Left renal cortex interstitium (tissue), 4 donors: ENCODE results near the gene INPP5A. TPM values are rescaled to one million over a fixed set of nuclear protein-coding genes. Genes with fewer than 3 reads are reported as not detected.

Source experiments
- DNase-seq, 4 donors: peaks; one replicate each; pipeline ENCODE4 v3.0.0-alpha.2; 2013; ENCODE audit warnings: low read depth in 4 of 4, low spot score in 2 of 4, missing footprints in 1 of 4
- polyA plus RNA-seq, 4 donors: library from polyadenylated mRNA; unstranded; fragments of 120-200 nt; gene quantifications; one replicate each; pipeline ENCODE4 v1.2.1, GENCODE V29; 2013; ENCODE audit not compliant: insufficient read length in 4 of 4

INPP5A gene
- polyA plus RNA-seq, 4 donors, result 27.8 to 39.8 (median 34.4) TPM

DNA sequence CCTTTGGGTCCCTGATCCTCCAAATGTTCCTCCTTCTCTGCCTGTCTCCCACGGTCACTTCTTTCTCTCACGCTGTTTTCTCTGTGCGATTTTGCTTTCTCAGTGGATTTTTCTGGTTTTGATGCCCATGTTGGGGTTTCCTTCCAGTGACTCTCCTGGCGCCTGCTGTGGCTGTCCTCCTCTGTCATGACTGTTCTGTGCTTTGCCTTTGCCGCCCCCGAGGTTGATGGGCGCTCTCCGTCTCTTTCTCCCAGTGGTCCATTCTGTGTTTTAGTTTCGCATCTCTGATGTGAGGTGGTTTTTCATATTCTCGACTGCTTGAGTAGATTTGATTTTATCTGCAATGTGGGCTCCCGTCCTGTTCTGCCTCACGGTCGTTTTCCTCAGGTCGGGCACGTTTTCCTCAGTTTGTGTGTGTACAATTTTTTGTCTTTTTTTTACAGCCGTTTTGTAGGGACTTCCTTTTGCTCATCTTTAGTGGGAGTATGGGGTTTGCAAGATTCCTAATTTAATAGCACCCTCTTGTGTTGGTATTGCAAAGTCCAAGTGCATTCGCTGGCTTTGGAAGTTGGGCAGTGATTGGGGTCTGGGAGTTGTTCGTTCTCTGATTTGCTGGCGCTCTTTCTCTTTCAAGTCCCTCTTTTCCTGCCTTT lies 100.0 kb downstream of the INPP5A start:
- peak in 3 of 4 donors; percentile 50 to 81 (median 62) for DNase-seq

DNA sequence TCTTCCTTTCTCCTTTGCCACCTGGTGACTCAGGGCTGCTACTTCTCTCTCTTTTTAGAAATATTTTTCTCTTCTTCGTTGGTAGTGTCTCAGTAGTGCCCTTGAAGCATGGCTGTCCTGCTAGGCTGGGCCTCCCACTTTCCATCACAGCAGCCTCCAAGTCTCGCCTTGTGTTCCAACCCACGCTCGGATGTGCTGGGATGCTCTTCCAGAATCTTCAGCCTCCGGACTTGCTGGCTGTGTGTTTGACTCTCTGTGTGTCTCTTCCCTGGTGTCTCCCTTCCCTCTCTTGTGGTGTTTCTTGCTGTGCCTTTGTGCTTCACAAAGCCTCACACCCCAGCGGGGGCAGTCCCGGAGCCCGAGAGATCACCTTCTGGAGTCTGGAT lies 100.5 kb downstream of the INPP5A start:
- DNase-seq, result no peak

DNA sequence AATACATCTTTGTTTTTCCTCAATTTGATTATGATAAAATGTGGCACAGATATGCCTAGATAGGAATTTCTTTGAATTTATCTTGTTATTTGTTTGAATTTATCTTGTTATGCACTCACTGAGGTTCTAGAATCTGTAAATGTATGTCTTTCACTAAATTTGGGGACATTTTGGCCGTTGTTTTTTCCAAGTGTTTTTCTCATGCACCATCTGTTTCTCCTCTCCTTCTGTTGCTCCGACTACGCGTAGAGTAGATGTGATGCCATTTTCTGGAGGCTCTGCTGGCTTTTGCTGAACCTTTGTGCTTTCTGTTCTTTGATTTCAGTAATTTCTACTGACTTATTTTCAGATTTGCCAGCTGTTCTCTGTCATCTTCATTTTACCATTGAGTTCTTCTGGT lies 101.9 kb downstream of the INPP5A start:
- no peak for DNase-seq

DNA sequence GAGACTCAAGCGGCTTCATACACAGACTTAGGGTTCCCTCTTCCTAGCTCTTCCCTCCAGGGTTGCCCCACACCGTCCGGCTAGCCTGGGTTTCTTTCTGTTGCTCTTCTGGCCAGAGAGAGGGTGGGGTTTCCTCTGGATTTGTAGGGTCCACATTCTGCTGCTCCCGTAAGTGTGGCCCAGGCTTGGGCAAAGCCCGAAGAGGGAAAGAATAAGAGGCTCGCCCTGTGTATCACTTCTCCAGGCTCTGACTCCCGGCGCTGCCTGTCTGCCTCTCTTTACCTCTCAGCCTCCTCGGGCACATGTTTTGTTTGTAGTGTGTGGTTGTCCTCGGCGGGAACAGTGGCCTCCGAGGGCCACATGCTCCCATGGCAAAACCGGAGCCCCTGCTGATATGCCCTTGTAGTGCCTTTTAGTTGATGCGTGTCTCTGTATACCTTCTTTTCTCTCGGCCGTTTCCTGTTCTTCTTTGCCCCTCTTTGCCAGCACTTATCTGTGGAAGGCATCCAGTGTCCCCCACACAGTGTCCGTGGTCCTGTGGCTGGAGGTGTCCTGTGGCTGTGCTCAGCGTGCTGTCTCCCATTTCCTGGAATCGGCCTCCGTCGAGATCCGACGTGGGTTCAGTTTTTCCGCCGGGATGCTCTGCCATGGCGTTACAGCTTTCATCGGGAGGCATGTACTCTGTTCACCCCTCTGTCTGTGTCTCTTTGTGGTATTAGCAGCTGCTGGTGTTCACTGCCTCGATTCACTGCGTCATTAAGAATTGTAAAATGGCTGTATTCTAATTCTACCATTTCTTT lies 102.9 kb downstream of the INPP5A start:
- no peak for DNase-seq

DNA sequence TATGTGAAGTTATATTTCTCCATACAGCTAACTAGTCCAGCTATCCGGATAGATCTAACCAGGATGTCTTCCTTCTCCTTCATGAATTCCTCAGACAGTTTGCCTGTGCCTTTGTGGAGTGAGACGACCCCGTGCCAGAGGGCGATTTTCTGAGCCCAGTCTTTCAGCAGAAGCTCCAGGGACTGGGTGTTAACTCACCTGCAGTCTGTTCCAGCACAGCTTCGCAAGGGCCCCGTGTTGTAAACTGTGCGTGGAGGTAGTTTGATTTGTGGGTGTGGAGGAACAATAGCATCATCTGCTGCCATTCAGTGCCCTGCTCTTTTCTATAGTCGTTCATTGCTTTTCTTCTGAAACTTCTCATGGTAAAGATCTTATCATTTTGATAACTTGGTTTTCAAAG lies 103.8 kb downstream of the INPP5A start:
- DNase-seq, result no peak

DNA sequence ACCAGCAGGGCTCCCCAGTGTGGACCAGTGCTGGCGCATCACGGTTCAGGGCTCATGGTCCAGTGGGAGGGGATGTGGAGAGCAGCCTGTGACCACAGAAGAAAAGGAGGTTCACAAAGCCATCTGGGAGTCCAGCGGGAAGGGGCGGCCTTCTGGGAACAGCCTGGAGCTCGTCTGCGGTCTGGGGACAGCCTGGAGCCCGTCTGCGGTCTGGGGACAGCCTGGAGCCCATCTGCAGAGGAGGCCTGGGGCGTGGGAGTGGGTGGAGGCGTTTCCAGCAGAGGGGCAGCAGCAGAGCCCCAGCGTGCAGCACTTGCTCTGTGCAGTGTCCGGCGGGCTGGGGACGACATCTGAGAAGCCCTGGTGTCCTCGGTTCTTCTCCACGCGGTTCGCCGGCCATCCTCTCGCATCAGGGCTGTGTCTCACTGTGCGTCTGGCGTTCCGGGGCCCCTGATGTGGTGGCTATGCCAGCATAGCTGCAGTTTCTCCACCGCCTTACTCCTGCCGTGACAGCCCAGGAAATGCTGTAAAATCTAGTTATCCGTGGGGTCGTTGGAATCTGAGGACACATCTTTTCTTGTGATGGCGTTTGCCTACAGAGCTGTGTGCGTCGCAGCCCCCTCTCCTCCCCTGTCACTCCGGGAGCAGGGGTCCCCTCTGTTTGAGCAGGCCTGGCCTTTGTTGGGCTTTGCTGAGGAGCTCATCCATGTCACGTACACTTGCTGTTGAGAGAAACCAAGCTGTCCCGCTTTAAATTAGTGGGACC lies 104.6 kb downstream of the INPP5A start:
- DNase-seq, result no peak

DNA sequence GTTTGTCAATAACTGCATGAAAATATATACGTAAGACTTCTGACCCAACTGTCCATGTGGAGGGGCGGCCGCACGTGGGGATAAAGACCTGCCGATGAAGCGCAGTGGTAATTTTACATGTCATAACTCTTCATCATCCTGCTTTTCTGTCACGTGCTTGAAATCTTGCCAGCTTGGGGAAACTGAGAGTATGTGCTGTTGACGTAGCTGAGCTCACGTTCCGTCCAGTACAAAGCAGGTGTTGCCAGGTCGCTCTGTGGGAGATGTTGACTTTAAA lies 105.1 kb downstream of the INPP5A start:
- DNase-seq, result no peak

DNA sequence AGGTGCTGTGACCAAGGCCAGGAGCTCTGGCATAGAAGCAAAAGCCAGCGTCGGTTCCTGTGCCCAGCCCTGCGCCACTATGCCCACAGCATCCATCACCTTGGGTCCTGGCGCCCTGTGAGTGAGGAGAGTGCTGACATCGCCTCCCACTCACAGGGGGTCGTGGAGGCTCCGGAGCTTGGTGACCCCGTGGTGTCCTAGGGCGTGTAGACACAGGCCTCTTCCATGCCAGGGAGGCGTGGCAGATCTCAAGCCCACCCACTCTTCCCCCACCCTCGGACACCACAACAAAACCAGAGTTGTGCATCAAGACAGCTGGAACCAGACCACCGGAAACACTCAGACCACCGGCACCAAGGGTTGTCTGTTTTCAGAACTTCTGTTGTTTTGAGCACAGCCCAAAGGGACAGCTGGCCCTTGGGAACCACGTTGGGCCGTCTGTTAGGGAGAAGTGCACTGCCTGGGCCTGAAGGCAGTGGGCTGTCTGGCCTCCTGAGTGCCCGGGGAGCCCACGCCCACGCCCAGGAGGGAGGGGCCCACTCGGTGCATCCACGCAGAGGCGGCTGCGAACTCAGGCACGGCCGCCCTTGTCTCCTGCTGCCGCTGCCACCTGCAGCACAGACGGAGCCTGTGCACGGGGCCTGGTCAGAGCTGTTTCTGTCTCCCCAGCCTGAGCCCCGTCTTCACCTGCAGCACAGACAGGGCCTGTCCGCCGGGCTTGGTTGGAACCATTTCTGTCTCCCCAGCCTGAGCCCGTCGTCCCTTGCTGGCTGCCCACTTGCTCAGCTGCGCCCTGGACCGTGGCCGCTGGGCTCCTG lies 106.3 kb downstream of the INPP5A start:
- no peak for DNase-seq

DNA sequence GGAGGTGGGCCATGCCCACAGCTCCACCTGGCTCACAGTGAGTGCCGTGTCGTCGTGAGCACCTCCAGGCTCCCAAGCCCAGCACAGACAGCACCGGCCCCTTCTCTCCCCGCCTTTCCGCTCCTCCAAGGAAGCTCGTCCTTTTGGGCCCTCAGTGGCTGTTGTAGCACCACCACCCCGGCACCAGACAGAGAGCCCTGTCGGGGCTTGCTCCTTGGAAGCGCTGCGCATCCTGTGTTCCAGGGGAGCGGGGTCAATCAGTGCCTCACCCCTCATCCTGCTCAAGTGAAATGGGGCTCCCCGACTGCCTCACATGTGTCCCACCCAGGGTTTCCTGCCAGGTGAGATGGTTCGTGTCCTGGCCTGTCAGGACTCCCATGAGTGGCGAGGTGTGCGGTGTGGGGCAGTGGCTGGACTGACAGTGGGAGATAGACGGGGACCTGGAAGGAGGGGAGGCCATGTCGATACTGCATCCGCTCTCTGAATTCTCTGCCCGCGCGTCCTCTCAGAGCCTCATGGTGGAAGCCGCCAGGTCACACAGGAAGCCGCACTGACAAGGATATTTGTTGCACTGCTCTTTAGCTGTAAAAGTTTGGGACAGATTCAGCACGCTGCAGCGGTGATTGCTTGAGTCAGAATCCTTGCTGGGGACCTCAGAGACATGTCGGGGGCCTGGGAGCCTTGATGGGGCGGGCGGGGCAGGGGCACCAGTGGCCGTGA lies 107.1 kb downstream of the INPP5A start:
- DNase-seq, result no peak

DNA sequence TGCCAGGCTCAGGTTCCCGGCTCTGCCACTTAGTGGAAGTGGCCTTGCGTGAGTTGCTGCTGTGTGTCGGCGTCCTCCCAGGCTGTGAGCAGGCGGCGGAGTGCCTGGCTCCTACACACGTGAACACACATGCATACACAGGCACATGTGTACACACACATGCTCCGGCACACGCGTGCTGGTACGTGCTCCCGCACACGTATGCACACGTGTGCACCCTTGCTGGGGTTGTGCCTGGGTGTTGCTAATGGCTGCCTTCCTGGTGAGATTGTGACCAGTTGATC lies 107.6 kb downstream of the INPP5A start:
- no peak for DNase-seq

DNA sequence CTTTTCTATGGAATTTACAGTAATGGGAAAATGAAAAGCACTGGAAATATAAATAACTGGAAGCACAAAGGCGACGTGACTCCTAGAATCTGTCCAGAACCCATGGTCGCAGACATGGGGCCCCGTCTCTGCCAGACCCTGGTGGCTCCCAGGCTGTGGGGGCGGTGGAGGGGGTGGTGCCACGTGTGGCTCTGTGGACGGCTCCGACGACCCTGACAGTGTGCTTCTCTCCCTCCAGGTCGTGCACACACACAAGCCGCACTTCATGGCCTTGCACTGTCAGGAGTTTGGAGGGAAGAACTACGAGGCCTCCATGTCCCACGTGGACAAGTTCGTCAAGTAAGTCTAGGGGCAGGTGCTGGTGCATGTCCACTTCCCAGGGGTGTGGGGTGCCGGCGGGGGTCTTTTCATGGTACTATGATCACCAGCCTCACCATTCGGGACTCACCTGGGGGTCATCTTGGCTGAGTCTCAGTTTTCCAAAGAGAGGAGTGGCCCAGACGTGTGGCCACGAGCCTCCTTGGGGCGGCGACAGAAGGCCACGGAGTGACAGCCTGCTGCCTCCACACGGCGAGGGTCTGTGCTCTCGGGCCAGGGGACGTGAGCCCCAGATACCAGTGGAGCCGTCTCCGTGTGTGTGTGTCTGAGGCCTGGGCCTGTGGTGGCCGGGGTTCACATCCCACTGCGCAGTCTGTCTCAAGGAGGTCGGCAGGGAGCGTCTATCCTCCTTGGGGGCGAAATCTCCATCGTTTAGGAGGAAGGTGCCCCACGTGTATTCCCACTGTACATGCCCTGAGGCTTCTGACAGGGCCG lies 108.2 kb downstream of the INPP5A start:
- no peak for DNase-seq

DNA sequence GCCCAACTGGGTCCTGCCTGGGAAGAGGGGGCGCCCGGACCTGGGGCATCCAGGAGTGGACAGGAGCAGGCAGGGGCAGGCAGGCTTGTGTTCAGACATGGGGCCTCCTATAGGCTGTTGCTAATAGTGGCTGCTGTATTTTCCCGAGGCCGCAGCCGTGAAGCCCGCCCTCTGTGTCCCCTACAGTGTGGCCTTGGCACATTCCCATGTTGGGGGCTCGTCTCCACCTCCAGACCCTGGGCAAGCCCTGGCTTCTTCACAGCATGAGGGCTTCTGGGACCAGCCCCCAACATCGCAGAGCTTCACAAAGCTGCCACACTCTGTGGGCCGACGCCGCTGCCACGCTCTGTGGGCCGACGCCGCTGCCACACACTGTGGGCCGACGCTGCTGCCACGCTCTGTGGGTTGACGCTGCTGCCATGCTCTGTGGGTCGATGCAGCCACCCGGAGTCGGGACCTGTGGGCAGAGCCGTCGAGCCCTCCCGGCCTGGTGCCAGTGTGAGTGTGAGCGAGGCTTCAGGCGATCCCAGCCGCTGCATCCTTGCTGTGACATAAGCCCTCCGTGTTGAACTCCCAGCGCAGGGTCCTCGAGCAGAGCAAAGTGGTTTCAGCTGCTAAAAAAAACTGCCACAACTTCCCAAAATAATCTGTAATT lies 109.0 kb downstream of the INPP5A start:
- no peak for DNase-seq

DNA sequence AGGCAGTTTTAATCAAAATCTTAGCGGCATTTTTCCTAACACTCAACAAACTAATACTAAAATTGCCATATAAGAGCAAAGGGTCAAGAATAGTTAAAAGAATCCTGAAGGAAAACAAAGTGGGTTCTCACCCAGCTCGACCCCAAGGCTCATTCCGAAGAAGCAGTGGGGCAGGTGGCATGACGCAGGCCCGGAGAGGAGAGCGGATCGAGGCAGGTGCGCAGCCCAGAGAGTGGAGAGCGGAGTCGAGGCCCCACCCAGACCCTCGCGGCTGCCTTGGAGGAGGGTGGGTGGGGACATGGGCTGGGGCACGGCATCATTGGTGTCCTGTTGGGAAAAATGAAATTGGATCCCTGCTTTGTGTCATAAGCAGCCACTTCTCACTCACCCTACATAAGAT lies 109.8 kb downstream of the INPP5A start:
- DNase-seq, result no peak

DNA sequence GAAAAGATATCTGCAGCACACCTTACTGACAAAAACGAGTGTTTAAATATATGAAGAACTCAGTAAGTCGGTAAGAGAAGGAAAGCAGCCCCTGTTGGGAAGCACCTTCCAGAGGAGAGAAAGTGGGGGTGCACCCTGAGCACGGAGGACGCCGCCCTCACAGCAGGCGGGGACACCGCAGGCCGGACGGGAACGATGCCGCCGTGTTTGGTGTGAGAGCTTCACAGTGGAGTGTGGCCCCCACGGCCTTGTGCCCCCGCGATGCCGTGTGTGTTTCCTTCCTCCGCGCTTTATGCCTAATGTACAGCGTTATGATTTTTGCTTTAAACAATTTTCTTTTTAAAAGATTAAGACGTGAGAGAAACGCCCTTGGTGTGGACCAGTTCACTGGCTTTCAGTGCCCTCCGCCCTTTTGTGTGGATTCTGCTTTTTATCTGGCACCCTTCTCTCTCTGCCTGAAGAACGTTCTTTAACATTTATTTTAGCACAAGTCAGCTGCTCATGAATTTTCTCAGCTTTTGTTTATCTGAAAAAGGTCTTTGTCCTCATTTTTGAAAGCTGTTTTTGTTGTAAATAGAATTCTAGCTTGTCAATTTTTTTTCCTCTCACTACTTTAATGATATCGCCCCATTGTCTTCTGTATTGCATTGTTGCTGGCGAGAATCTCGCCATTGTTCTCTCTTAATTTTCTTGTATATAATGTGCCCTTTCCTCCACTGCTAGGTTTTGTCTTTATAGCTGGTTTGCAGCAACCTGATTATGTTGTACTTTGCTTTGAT lies 110.7 kb downstream of the INPP5A start:
- DNase-seq, result no peak

DNA sequence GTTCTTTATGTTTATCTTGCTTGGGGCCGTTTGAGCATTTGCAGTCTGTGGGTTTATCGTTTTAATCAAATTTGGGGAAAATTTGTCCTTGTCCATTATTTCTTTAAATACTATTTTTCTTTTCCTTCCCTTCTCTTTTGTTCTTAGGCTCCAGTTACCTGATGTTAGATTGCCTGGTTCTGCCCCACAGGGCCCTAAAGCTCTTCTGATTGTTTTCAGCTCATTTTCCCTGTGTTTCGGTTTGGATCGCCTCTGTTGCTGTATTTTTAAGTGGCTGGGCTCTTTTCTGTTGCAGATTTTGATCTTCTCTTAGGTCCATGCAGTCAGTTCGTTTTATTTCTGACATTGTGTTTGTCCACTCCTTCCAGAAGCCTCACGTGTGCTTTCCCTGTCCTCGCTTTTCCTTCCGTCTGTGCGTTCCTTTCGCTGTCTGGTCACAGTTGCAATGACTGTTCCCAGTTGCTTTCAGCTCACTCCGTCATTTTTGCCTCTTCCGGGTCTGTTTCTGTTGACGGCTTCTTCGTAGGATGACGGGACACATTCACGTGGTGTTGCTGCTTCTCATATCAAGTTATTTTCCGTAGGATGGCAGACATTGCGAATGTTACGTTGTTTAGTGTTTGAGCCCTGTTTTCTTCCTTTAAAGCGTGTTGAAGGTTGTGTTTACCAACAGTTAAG lies 111.4 kb downstream of the INPP5A start:
- no peak for DNase-seq

DNA sequence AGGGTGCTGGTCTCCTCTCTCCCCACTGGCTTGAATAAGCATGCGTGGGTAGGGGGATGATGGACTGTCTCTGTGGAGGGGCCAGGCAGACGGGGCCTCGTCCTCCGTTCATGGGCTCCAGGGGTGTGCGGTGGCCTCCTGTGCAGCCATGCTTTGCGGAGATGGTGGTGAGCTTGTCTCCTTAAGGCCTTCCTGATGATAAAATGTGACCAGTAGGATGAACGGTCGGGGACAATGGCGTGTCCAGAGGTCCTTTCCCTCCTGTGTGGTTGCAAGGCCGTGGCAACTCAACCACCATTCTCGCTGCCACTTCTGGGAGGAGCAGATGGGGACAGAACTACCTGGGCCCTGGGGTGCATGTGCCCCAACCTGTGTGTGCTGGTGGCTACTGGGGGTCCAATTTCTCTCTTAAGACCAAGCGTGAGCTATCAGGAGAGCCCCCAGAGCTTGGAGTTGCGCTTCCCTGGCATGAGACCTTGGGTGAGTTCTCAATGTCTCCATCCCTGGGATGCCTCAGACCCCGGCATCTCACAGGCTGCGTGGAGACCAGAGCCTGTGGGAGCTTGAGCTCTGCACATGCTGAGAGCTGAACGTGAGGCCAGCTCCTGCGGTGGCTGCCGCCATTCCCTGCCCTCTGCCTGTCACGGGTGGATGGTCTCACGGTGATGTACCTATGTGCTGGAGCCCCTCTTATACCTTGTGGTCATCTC lies 112.2 kb downstream of the INPP5A start:
- no peak for DNase-seq

DNA sequence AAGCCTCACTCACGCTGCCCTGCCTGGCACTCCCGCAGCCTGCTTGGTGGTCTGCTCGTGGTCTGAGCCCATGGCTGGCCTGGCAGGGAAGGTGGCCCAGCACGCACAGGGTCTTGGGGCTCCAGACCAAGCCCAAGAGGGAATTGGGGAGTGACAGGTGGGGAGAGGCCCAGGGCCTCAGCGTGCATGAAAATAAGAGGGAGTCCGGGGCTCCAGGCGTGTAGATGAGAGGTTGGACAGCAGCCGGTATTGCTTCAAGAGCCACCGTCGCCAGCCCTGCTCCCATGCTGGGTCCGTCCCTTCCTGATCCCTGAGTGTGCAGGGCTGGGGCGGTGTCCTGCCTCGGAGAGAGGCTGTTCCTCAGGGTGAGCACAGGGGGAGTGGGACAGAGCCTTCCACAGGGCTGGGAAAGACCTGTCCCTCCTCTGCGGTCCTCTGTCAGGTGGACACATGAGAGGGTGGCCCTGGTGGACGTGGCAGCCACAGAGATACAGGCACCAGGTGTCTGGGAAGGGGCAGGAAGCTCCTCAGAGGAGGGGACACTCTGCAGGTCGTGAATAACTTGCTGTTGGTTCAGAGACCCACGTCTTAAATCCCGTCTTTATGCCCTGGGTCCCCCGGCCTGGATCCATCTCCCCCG lies 113.1 kb downstream of the INPP5A start:
- no peak for DNase-seq
